Adrenal gland (tissue), 5 donors: ENCODE results near the gene POMGNT1.

Experiments
- CTCF ChIP-seq, 6 experiments: fragments of 450-650 bp in 4 of 6; fragments of 200-600 bp in 2 of 6; sonication (generic) in 1 of 6; IDR thresholded peaks; 1 replicate in 5 of 6; 2 replicates in 1 of 6; pipeline versions ENCODE4 v1.5.1 to v1.8.0; 2016 to 2021; ENCODE audit warnings: antibody characterized with exemption in 6 of 6, mild to moderate bottlenecking in 2 of 6, moderate library complexity in 1 of 6
- POLR2A ChIP-seq, 2 donors: fragments of 450-650 bp; IDR thresholded peaks; one replicate each; pipeline ENCODE4 v1.6.1; 2017; ENCODE audit warnings: antibody characterized with exemption in 2 of 2, mild to moderate bottlenecking in 2 of 2, moderate library complexity in 1 of 2
- donor health status: DM: no; HTN: no; CAD: no.

GRCh38 chr1:46193285-46193684 lies 4.9 kb downstream of the POMGNT1 start:
- TF ChIP-seq CTCF (IDR thresholded peaks at IDR 0.05) (no peak), POLR2A (IDR thresholded peaks at IDR 0.05) (no peak)
